AG08395 (cell line): ENCODE measurements around the gene TSPOAP1.

Experiments
- DNase-seq: peaks from one replicate; pipeline ENCODE4 v3.0.0; 2012; ENCODE audit warnings: mixed read lengths, low spot score

The TSPOAP1 gene

DNA sequence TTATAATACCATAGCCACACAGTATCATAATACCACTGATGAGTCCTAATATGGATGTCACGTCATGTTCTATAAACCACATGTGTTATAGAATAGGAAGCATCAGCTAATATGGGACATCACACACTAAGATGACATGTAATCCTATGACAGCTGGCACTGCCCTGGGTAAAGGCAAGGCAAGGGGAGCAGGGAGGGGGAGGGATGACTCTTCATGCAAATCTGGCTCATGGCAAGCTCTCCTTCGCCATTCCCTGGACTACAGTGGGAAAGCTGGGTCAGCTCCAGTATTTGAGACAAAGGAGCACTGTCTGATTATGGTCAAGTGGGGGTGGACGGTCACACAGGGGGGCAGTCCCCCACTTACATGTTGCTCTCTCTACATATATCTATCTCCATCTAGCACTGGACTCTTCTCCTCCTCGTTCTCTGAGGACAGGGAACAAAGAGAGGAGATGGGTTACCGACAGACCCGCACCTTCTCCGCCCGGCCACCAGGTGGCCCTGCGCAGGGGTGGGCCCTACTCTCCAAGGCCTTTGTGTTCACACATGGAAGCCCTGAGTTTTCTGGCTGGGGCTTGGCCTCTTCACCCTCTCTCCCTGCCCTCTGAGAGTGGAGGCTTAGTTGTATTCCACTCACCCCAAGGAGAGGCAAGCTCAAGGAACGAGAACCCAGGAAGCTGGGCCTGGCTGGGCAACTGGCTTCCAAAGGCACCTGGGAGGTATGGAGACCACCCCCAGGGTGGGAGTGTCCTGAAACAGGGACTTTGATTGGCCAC is 24.4 kb downstream of the TSPOAP1 start:
- DNase-seq: peak; percentile 81

GRCh38 chr17:58302919-58303585 is 25.5 kb downstream of the TSPOAP1 start:
- no peak for DNase-seq

GRCh38 chr17:58302171-58302918 is 26.2 kb downstream of the TSPOAP1 start:
- no peak for DNase-seq

DNA sequence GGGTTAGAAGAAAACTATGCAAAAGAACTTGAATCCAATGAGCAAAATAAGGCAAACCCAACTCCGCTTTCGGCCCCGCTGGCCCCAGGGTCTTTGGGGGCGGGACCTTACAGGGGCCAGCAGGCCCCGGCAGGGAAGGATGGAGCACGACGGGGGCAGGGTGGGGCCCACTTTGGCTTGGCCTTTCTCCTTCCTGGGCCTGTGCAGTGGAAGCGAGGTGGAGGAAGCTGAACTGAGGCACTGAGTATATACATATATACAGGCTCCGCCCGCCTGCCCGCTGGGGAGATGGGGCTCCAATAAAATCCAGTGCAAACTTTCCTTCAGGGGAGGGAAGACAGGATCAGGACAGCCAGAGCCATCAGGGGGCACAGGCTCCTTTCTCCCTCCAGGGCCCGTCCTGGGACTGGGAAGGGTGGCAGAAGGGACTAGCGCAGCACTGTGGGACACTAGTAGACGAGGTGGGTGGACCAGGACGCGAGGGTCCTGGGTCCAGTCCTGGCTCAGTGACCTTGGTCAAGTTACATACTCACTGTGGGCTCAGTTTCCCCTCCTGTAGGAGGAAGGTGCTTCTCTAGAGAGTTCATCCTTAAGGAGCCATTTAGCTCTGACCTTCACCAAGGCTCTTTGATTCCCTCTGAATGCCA is 27.0 kb downstream of the TSPOAP1 start:
- no peak for DNase-seq

DNA sequence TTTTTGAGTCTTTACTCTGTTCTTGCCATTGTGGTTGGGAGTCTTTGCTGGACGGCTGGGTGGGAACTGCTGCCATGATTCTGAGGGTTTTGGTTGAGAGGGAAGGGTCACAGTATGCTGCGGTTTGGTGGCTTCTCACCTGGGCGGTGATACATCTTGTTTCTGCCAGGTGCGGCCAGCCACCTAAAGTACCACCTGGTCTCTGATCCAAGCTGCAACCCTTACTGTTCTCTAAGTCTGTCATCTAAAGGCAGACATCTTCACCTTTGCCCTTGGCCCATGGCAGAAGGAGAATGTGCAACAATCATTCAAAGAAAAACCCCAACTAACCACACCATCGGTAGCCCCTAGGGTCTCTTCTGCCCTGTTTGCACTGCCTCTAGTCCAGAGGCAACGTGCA is 28.3 kb downstream of the TSPOAP1 start:
- no peak for DNase-seq

DNA sequence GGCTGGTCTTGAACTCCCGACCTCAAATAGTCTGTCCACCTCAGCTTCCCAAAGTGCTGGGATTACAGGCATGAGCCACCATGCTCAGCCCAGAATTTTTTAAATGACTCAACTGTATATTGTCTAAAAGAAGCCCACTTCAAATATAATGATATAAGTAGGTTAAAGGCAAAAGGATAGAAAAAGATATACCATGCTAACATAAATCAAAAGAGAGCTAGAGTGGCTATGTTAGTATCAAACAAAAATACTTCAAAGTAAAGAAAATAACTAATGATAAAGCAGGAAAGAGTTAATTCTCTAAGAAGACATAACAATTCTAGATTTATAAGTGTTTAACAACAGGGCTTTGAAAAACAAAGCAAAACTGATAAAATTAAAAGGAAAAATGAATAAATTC is 34.6 kb downstream of the TSPOAP1 start:
- no peak for DNase-seq

GRCh38 chr17:58291246-58291645 is 37.3 kb downstream of the TSPOAP1 start:
- no peak for DNase-seq

DNA sequence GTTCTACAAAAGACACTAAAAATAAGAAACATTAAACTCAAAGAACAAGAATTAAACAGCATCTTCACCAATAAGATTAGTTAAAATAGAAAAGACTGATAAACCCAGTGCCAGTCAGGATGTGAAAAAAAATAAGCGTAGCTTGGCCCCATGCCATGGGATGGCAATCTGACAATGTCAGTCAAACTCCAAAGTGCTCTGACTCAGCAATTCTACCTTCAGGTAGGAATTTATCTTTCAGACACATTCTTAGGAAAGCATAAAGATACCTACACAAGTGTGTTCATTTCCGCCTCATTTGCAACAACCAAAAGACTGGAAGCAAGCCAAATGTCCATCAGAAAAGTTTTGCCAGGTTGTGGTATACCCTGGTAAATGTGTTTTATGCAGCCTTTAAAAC is 38.7 kb downstream of the TSPOAP1 start:
- no peak for DNase-seq

- DNase-seq: no peak
Measured at GRCh38 chr17:58285422-58285810, 43.2 kb downstream of the TSPOAP1 start.

GRCh38 chr17:58284613-58285421 is 43.8 kb downstream of the TSPOAP1 start:
- no peak for DNase-seq

DNA sequence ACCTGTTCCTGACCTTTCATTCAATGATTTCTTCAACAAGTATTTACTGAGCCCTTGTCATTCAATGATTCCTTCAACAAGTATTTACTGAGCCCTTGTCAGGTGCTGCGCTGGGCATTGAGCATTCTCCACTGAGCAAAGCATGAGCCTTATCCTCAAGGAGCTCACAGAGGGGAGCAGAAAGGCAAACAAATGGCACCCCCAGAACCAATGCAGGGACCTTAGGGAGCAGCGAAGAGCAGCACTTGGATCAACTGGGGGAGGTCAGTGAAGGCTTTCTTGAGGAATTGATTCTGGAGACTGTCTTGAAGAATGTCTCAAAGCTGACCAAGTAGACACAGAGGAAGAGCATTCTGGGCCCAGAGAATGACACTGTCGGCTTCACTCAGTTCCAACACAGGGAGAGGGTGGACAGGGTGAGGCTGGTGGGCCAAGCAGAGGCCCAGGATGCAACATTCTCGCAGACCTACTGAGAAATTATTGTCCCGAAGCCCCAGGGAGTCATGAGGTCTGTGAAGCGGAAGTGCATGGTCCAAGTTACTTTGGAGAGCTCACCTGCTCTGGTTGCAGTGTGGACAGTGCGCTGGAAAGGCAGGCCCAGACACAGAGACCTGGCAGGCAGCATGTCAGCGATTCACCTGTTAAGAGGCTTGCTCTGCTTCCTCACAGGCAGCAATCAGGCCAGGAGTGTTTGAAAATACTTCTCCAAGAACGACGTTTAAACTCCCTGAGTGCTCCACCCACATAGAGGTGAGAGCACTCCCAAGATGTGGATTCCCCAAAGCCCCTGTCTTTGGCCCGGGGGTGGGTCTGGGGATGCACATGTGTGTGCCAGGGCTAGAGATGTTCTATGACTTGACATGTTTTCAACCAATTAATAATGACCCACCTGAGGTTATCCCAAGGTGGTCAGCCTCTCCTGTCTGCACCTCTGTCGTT is 44.7 kb downstream of the TSPOAP1 start:
- no peak for DNase-seq

GRCh38 chr17:58282442-58282841 is 46.2 kb downstream of the TSPOAP1 start:
- no peak for DNase-seq

- DNase-seq: peak; percentile 1
Measured at GRCh38 chr17:58281511-58282011, 47.0 kb downstream of the TSPOAP1 start.

DNA sequence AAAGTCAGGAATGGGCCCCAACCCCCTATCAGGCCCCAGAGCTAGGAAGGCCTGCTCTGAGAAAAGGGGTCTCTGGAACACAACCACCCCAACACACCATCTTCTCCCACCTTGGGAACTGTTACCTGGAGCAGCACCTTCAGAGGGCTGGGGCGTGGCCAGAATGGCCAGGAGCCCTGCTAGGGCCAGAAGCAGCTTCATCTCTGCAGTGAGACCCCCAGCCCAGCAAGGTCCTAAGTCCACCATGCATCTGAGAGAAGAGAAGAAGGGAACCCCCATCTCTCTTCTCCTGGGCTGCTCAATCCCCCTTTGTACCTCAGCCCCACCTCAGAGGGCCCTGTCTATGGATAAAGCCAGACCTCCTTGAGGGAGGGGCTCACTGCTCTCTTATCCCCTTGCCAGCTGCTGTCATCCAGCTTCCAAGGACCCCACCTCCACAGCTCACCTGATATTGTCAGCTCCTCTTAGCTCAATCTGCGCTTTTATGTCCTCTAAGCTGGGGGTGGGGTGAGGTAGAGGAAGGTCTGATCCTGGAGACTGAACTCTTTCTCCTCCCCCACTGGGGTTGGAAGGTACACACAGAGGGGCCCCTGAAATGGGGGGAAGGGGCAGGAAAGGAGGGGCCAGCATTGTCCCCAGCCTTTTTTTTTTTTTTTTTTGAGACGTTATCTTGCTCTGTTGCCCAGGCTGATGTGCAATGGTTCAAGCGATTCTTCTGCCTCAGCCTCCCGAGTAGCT is 47.9 kb downstream of the TSPOAP1 start, which contains the start of gene MPO:
Gene MPO (minus strand): TSS at position 456 of the 738 bp plus-strand sequence. CDS start 177 bp downstream, at position 279.
- peak; percentile 1 for DNase-seq

DNA sequence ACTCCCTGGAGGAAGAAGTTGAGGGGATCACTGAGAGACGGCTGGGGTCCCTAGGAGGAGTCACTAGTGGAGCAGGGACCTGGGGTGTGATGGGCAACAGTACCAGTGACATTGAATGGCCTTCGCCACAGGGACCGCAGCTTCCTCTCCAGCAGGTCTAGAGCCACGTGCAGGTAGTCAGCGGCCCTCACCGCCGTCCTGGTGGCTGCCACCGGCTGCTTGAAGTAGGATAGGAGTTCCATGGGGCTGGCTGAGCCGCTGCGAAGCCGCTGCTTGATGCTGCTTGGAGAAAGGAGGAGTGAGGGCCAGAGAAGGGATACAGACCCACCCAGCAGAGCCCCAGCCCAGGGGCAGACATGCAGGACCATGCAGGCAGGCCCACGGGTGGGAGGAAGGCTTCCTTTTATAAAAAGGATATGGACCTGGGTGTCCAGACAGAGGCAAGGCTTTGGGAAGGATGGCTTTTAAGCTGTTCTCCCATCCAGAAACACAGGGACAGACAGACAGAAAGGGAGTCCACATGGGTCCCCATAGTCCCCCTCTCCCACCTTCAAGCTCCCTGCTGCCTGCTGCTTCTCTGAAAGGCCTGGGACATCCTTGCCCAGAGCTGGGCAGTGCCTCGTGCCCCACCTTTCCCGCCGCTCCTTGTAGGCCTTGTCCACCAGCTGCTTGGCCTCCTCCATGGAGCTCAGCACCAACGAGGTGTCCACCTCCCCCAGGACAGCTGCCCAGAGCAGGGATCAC is 48.7 kb downstream of the TSPOAP1 start:
- DNase-seq: peak; percentile 1

- no peak for DNase-seq
Measured at GRCh38 chr17:58279016-58279711, 49.4 kb downstream of the TSPOAP1 start.

DNA sequence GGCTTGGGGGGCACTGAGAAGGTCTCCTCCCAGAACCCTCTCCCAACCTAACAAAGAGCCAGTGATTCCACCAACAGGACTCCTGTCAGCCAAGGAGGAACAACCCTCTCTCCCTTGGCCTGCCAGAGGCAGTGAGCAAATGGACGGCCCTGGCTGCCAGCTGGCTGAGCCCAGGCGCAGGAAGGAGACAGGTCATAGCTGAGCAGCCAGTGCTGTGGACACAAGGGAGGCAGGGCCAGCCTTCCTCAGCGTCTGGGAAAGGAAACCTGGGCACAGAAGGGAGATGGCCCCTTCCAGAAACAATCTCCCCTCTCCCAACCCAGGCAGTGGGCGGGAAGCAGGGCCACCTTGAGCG is 50.0 kb downstream of the TSPOAP1 start:
- peak; percentile 26 for DNase-seq
